ENCODE data around the gene HUNK. TPM values are rescaled to one million over a fixed set of nuclear protein-coding genes. Genes with fewer than 3 reads are reported as not detected.

HUNK gene
- total RNA-seq, 2 donors from 2014 or later, result 0.27 to 0.42 TPM

DNA sequence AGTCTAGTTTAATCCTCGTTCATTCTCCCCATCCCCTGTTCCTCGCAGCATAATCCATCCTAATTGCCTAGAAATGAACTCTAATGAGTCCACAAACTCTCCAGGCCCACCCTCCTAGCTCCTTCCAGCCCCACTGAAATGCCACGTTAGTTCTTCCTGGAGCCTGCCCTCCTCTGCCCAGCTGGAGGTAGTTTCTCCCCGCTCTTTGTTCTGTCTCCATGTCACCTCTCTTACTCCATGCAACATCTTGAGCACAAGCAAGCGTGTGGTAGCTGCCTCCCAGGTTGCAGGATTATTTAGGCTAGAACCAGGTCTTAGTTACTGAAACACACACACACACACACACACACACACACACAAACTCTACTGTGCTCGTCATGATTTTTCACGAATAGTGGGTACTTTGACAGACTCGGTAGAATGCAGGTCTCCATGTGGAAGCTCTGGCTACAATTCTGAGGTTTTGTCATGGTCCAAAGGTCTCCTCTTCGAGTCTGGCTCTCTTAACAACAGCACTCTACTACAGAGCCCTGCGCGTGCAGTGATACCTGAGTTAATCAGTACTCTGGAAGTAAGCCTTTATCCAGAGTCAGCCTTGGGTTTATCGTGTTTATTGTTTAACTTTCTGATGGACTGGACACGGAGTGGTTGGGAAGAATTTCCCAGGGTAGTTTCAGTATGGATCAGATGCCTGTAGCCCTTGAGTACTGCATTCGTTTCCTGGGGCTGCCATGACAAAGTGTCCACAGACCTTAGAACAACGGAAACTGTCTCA lies 27.5 kb downstream of the HUNK start:
- Histone ChIP-seq H3K4me3 (no peak overlapping the region), H3K27me3 (replicated peaks; ENCODE audit: insufficient read depth) (no peaks in the 10 kb centered on the region), H3K4me1 (ENCODE audit: control insufficient read depth in 1 of 2, low read depth in 2 of 2) (no peaks in the 10 kb centered on the region), H3K9me3 (no peaks in the 10 kb centered on the region), H3K27ac (no peak overlapping the region), H3K36me3 (no peaks in the 10 kb centered on the region)
- TF ChIP-seq, protein P1, sequence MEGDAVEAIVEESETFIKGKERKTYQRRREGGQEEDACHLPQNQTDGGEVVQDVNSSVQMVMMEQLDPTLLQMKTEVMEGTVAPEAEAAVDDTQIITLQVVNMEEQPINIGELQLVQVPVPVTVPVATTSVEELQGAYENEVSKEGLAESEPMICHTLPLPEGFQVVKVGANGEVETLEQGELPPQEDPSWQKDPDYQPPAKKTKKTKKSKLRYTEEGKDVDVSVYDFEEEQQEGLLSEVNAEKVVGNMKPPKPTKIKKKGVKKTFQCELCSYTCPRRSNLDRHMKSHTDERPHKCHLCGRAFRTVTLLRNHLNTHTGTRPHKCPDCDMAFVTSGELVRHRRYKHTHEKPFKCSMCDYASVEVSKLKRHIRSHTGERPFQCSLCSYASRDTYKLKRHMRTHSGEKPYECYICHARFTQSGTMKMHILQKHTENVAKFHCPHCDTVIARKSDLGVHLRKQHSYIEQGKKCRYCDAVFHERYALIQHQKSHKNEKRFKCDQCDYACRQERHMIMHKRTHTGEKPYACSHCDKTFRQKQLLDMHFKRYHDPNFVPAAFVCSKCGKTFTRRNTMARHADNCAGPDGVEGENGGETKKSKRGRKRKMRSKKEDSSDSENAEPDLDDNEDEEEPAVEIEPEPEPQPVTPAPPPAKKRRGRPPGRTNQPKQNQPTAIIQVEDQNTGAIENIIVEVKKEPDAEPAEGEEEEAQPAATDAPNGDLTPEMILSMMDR (IDR thresholded peaks at IDR 0.05), result no peak
- ATAC-seq (ENCODE audit: insufficient number of reproducible peaks, low FRiP score, low read depth), result no peak
- DNase-seq (ENCODE audit: low spot score), result no peak

DNA sequence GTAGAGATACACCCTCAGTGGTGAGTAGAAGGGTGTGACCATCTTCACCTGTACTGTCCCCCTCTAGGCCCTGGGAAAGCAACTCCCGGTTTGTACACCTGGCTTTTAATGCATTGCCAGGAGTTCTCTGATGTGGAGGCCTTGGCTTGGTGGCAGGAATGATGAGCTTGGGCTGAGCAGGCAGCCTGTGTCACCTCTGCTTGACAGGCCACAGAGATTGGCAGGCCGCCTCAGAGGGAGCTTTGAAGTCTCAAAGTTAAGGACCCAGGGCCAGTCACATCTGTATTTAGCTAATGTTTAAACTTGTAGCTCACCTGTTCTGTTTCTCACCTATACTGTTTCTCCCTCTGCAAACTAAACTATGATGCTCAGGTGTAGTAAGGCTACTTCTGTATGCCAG lies 28.5 kb downstream of the HUNK start:
- DNase-seq (ENCODE audit: low spot score) (no peak), ATAC-seq (ENCODE audit: insufficient number of reproducible peaks, low FRiP score, low read depth) (no peak)
- no peak overlapping the region for H3K27ac ChIP-seq
- H3K27me3 ChIP-seq (replicated peaks; ENCODE audit: insufficient read depth), result no peaks in the 10 kb centered on the region
- TF ChIP-seq, protein P1 (IDR thresholded peaks at IDR 0.05), result no peak
- no peaks in the 10 kb centered on the region for H3K36me3 ChIP-seq
- no peaks in the 10 kb centered on the region for H3K4me1 ChIP-seq (ENCODE audit: control insufficient read depth in 1 of 2, low read depth in 2 of 2)
- no peaks in the 10 kb centered on the region for H3K9me3 ChIP-seq
- no peak overlapping the region for H3K4me3 ChIP-seq

DNA sequence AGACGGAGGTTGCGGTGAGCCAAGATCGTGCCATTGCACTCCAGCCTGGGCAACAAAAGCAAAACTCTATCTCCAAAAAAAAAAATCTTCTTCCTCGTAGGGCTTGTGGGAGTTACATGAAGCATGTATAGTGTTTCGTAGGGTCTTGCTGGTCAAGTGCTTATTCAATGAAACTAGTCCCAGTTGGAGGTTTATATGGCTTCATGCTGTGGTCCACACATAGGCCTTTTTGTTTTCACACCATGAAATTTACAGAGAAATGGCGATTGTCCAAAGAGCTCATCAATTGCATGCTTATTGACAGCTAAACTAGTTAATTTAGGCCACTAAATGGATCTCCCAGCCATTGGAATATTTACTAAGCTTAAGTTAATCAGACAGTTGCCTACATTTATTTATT lies 29.6 kb downstream of the HUNK start:
- H3K36me3 ChIP-seq, result no peaks in the 10 kb centered on the region
- no peaks in the 10 kb centered on the region for H3K9me3 ChIP-seq
- ATAC-seq (ENCODE audit: insufficient number of reproducible peaks, low FRiP score, low read depth) (no peak), DNase-seq (ENCODE audit: low spot score) (no peak)
- TF ChIP-seq, protein P1 (IDR thresholded peaks at IDR 0.05), result no peak
- no peak overlapping the region for H3K4me3 ChIP-seq
- H3K27ac ChIP-seq, result no peak overlapping the region
- no peaks in the 10 kb centered on the region for H3K27me3 ChIP-seq (replicated peaks; ENCODE audit: insufficient read depth)
- no peaks in the 10 kb centered on the region for H3K4me1 ChIP-seq (ENCODE audit: control insufficient read depth in 1 of 2, low read depth in 2 of 2)

DNA sequence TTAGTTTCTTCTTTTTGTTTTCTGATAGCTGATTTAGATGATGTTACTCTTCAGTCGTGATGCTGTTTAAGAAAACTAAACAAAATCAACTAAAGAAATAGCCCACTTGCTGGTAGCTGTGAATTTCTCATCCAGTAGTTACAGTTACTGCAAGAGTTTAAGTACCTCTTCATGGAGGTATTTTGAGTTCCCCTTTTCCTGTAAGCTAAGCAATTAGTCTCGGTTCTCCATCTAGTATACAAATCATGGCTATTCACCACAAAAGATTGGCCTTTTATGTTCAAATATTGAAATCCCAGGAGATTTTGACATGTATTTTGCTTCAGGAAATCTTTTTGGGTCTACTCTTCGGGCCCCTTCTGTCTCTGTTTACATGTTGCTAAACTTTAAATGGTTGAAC lies 31.1 kb downstream of the HUNK start:
- no peak for ATAC-seq (ENCODE audit: insufficient number of reproducible peaks, low FRiP score, low read depth)
- no peak overlapping the region for H3K27ac ChIP-seq
- no peaks in the 10 kb centered on the region for H3K27me3 ChIP-seq (replicated peaks; ENCODE audit: insufficient read depth)
- H3K4me3 ChIP-seq, result no peak overlapping the region
- DNase-seq (ENCODE audit: low spot score), result no peak
- H3K36me3 ChIP-seq, result no peaks in the 10 kb centered on the region
- H3K9me3 ChIP-seq, result no peaks in the 10 kb centered on the region
- H3K4me1 ChIP-seq (ENCODE audit: control insufficient read depth in 1 of 2, low read depth in 2 of 2), result no peaks in the 10 kb centered on the region
- TF ChIP-seq, protein P1 (IDR thresholded peaks at IDR 0.05), result no peak

DNA sequence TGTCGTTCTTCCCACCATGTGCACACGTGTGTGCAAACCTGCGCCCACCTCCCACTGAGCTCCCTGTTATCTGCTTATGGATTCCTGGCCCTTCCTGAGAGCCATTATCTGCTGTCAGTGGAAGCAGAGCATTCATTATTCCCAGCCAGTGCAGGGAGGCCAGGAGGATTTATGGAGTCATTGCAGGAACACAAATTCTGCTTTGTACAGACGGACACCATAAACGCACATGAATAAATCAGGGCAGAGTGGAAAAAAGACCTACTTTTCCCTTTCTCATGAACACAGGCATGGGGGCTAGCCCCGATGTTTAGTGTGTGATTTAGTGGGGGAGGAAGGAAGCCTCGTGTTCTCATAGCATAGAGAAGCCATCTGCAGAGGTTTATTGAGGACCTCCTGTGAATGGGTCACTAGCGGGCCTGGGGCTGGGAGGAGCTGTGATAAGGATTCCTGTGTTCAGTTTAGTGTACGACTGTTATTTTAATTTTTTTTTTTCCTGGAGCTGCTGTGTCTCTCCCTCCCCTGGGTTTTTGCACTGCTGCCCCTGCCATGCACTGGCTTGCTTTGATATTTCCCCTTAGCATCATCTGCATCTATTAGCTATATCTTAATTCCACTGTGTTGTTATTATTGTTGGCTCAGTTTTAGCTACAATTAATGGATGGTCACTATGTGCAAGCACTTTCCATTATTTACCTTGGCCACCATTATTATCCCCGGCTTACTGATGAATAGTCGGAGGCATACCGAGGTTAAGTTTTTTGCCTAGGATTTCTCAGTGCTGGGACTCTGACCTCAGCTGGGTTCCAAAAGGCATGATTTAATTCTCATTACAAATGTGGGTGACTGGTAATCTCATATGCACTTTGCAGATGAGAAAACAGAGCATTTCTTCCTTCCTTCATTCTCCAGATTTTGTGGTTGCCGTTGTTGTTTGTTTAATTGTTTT lies 33.0 kb downstream of the HUNK start:
- H3K27me3 ChIP-seq (replicated peaks; ENCODE audit: insufficient read depth), result no peaks in the 10 kb centered on the region
- no peaks in the 10 kb centered on the region for H3K4me1 ChIP-seq (ENCODE audit: control insufficient read depth in 1 of 2, low read depth in 2 of 2)
- no peak overlapping the region for H3K4me3 ChIP-seq
- no peaks in the 10 kb centered on the region for H3K36me3 ChIP-seq
- ATAC-seq (ENCODE audit: insufficient number of reproducible peaks, low FRiP score, low read depth) (no peak), DNase-seq (ENCODE audit: low spot score) (no peak)
- H3K27ac ChIP-seq, result no peak overlapping the region
- TF ChIP-seq, protein P1 (IDR thresholded peaks at IDR 0.05), result no peak
- no peaks in the 10 kb centered on the region for H3K9me3 ChIP-seq
